ENCODE measurements around the gene SPATA2. TPM values are rescaled to one million over a fixed set of nuclear protein-coding genes. Genes with fewer than 3 reads are reported as not detected.

The SPATA2 gene
- total RNA-seq, 2 donors from 2014 or later, result 3.9 to 7.3 TPM

- Histone ChIP-seq H3K9me3 (no peaks in the 10 kb centered on the region), H3K27ac (peak overlapping the region in 1 of 2 donors; percentile 5), H3K27me3 (replicated peaks; ENCODE audit: insufficient read depth) (no peaks in the 10 kb centered on the region), H3K4me3 (peak overlapping the region; percentile 40), H3K36me3 (no peaks in the 10 kb centered on the region), H3K4me1 (ENCODE audit: control insufficient read depth in 1 of 2, low read depth in 2 of 2) (peaks cover 3 to 5% of the 10 kb centered on the region in 2 donors)
- peak; percentile 86 for TF ChIP-seq CTCF (IDR thresholded peaks at IDR 0.05)
- DNase-seq (ENCODE audit: low spot score), result no peak
- ATAC-seq (ENCODE audit: insufficient number of reproducible peaks, low FRiP score, low read depth), result peak; percentile 51
These were observed 13.2 kb upstream of the SPATA2 start for GRCh38 chr20:49928411-49929141.

- Histone ChIP-seq H3K4me3 (no peak overlapping the region), H3K4me1 (ENCODE audit: control insufficient read depth in 1 of 2, low read depth in 2 of 2) (peaks cover 3 to 5% of the 10 kb centered on the region in 2 donors), H3K9me3 (no peaks in the 10 kb centered on the region), H3K27me3 (replicated peaks; ENCODE audit: insufficient read depth) (no peaks in the 10 kb centered on the region), H3K36me3 (no peaks in the 10 kb centered on the region), H3K27ac (no peak overlapping the region)
- ATAC-seq (ENCODE audit: insufficient number of reproducible peaks, low FRiP score, low read depth), result no peak
- DNase-seq (ENCODE audit: low spot score), result no peak
- TF ChIP-seq CTCF (IDR thresholded peaks at IDR 0.05), result no peak
These were observed 10.6 kb upstream of the SPATA2 start for GRCh38 chr20:49925901-49926454.

GRCh38 chr20:49924247-49924646, 8.9 kb upstream of the SPATA2 start:
- H3K4me1 ChIP-seq (ENCODE audit: control insufficient read depth in 1 of 2, low read depth in 2 of 2), result peaks cover 3 to 5% of the 10 kb centered on the region in 2 donors
- H3K27ac ChIP-seq, result no peak overlapping the region
- no peaks in the 10 kb centered on the region for H3K9me3 ChIP-seq
- no peak for TF ChIP-seq CTCF (IDR thresholded peaks at IDR 0.05)
- no peaks in the 10 kb centered on the region for H3K36me3 ChIP-seq
- H3K4me3 ChIP-seq, result no peak overlapping the region
- no peaks in the 10 kb centered on the region for H3K27me3 ChIP-seq (replicated peaks; ENCODE audit: insufficient read depth)
- no peak for ATAC-seq (ENCODE audit: insufficient number of reproducible peaks, low FRiP score, low read depth)
- DNase-seq (ENCODE audit: low spot score), result no peak

- Histone ChIP-seq H3K4me3 (no peak overlapping the region), H3K27me3 (replicated peaks; ENCODE audit: insufficient read depth) (no peaks in the 10 kb centered on the region), H3K27ac (no peak overlapping the region), H3K36me3 (no peaks in the 10 kb centered on the region), H3K9me3 (no peaks in the 10 kb centered on the region), H3K4me1 (ENCODE audit: control insufficient read depth in 1 of 2, low read depth in 2 of 2) (peaks cover under 1 to 15% of the 10 kb centered on the region in 2 donors)
- no peak for DNase-seq (ENCODE audit: low spot score)
- TF ChIP-seq CTCF (IDR thresholded peaks at IDR 0.05), result no peak
- ATAC-seq (ENCODE audit: insufficient number of reproducible peaks, low FRiP score, low read depth), result no peak
These were observed 4.1 kb upstream of the SPATA2 start for GRCh38 chr20:49919461-49919860.

- no peak for DNase-seq (ENCODE audit: low spot score)
- no peaks in the 10 kb centered on the region for H3K27me3 ChIP-seq (replicated peaks; ENCODE audit: insufficient read depth)
- no peak for ATAC-seq (ENCODE audit: insufficient number of reproducible peaks, low FRiP score, low read depth)
- TF ChIP-seq CTCF (IDR thresholded peaks at IDR 0.05), result no peak
- peaks cover 5 to 20% of the 10 kb centered on the region in 2 donors for H3K4me1 ChIP-seq (ENCODE audit: control insufficient read depth in 1 of 2, low read depth in 2 of 2)
- H3K9me3 ChIP-seq, result no peaks in the 10 kb centered on the region
- H3K27ac ChIP-seq, result no peak overlapping the region
- H3K36me3 ChIP-seq, result no peaks in the 10 kb centered on the region
- no peak overlapping the region for H3K4me3 ChIP-seq
These were observed 3.7 kb upstream of the SPATA2 start for GRCh38 chr20:49919009-49919408.
